Left colon (tissue), 2 donors: Measurements from ENCODE around the gene BCAM. TPM values are rescaled to one million over a fixed set of nuclear protein-coding genes. Genes with fewer than 3 reads are reported as not detected.
"Not testable (repeated sequence)": the region's sequence is repeated elsewhere in the genome, so short reads cannot be mapped to it uniquely, and the experiment has no call there.

ENCODE experiments used
- ATAC-seq: fragments of 200-7000 bp; cut with Tn5 transposase; one replicate; pipeline ENCODE4 v1.9.1; 2020; ENCODE audit warnings: mild to moderate bottlenecking, moderate library complexity
- DNase-seq, 2 donors: peaks; one replicate each; pipeline ENCODE4 v3.0.0-alpha.2; 2020
- intact Hi-C, 2 donors: fragments of 100-400 bp; cut with DNase I in 1 of 2; cut with micrococcal nuclease in 1 of 2; formaldehyde crosslinking; loops; one replicate each; pipeline versions ENCODE4 v1.11.2 to v1.14.0; 2022; cut with DNase I, micrococcal nuclease
- total RNA-seq, 2 donors: library from RNA; stranded (reverse); fragmentation: NEBNext Ultra II Directional; extraction: Animal tissue kit (Norgen Biotek cat#: 25700); gene quantifications; one replicate each; pipeline ENCODE4 v1.2.1, GENCODE V29; 2021
- donor health status: DM: no; HTN: no; CAD: no.
- donor health status: DM: yes; HTN: yes; CAD: no.

BCAM gene
- total RNA-seq, 2 donors from 2014 or later: 21.4 to 21.7 TPM

- DNase-seq: no peak
- ATAC-seq: no peak
- intact Hi-C loops: no loop called here
Measured at GRCh38 chr19:44811122-44811419, 2.2 kb downstream of the BCAM start.

- DNase-seq (no peak), ATAC-seq (no peak)
- intact Hi-C loops: no loop called here
Measured at GRCh38 chr19:44812142-44812718, 3.3 kb downstream of the BCAM start.

- DNase-seq (no peak), ATAC-seq (no peak)
Measured at GRCh38 chr19:44813070-44813840, 4.4 kb downstream of the BCAM start.

GRCh38 chr19:44813841-44814470 is 5.1 kb downstream of the BCAM start:
- DNase-seq (no peak), ATAC-seq (no peak)
- intact Hi-C loops: no loop called here

More at GRCh38 chr19:44813070-44813840, 4.4 kb downstream of the BCAM start:
- intact Hi-C loops: no loop called here

- intact Hi-C loops: no loop called here
- ATAC-seq (no peak), DNase-seq (no peak)
Measured at GRCh38 chr19:44814517-44814916, 5.6 kb downstream of the BCAM start.

GRCh38 chr19:44816301-44816700 is 7.4 kb downstream of the BCAM start:
- DNase-seq (no peak), ATAC-seq (no peak)
- intact Hi-C loops: no loop called here

GRCh38 chr19:44817725-44818465 is 9.0 kb downstream of the BCAM start:
- ATAC-seq: peak; percentile 53
- intact Hi-C loops: no loop called here

GRCh38 chr19:44818466-44819031 is 9.6 kb downstream of the BCAM start:
- ATAC-seq (peak; percentile 44), DNase-seq (no peak)
- intact Hi-C loops: no loop called here

More at GRCh38 chr19:44817725-44818465, 9.0 kb downstream of the BCAM start:
- DNase-seq: no peak

- intact Hi-C loops: no loop called here
- ATAC-seq (no peak), DNase-seq (no peak)
Measured at GRCh38 chr19:44819246-44819832, 10.4 kb downstream of the BCAM start.

- ATAC-seq: no peak
- intact Hi-C loops: no loop called here
- DNase-seq: no peak
Measured at GRCh38 chr19:44820648-44821609, 12.0 kb downstream of the BCAM start.

- intact Hi-C loops: no loop called here
- DNase-seq (no peak), ATAC-seq (no peak)
Measured at GRCh38 chr19:44822177-44822576, 13.3 kb downstream of the BCAM start.

- no peak for ATAC-seq
Measured at GRCh38 chr19:44822670-44823372, 13.9 kb downstream of the BCAM start.

GRCh38 chr19:44823373-44823698 is 14.4 kb downstream of the BCAM start:
- DNase-seq (no peak), ATAC-seq (peak; percentile 75)
- intact Hi-C loops: no loop called here

More at GRCh38 chr19:44822670-44823372, 13.9 kb downstream of the BCAM start:
- no peak for DNase-seq
- intact Hi-C loops: no loop called here

- no peak for DNase-seq
- no peak for ATAC-seq
- intact Hi-C loops: no loop called here
Measured at GRCh38 chr19:44824761-44825160, 15.9 kb downstream of the BCAM start.

- not testable (repeated sequence) for DNase-seq, ATAC-seq
- intact Hi-C loops: loop anchor here in 1 of 2 donors (5.0 kb wide), 1 partner anchor 46 kb away; no protein-coding TSS in a partner anchor
Measured at GRCh38 chr19:44832875-44833274, 24.0 kb downstream of the BCAM start.

GRCh38 chr19:44834399-44834798 is 25.5 kb downstream of the BCAM start:
- ATAC-seq, DNase-seq: not testable (repeated sequence)
- intact Hi-C loops: loop anchor here in 1 of 2 donors (5.0 kb wide), 1 partner anchor 47 kb away; no protein-coding TSS in a partner anchor

GRCh38 chr19:44839276-44839675 is 30.4 kb downstream of the BCAM start:
- ATAC-seq: peak; percentile 55
- intact Hi-C loops: no loop called here
- DNase-seq: no peak
